Raji (cell line): Measurements from ENCODE around the gene MYO1D.

ENCODE experiments used
- POLR2A ChIP-seq: IDR thresholded peaks from 2 replicates; pipeline ENCODE4 v1.6.1; 2011; ENCODE audit warnings: low read depth, low read length, control low read depth; ENCODE audit not compliant: insufficient read depth

The MYO1D gene

DNA sequence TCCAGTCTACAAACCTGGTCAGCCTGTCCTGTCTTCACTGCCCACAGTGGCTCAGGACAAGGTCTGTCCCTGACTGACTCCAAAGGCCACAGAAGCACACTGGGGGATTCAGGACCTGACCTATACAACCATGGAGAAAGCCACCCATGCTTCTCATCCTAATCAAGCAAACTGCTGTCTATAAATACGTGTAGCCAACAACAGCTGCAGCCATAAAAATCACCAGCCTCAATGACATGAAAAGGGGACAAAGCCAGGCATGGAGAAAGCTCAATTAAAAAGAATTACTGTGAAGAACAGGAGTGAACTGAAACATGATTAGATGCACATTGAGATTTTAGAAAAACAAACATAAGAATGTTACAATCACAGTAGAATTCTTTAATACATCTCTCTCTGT, 220.0 kb downstream of the MYO1D start:
- no peak for TF ChIP-seq POLR2A

DNA sequence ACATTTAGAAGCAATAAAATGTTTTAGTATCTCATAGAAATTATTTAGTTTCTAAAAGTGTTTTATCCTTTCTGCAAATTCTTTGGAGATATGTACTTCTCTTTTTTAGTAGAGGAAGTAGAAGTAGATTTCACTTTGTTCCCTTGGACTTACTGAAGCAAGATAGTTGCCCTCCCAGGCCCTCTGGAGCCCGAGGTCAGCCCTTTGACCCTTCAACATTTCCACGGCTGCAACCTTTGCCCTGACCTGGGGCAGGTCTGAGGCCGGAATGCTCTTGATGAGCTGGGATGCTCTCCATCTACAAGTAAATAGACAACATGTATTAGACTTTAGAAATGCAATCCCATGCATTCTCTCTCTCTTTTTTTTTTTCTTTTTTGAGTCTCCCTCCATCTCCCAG, 222.6 kb downstream of the MYO1D start:
- no peak for TF ChIP-seq POLR2A

DNA sequence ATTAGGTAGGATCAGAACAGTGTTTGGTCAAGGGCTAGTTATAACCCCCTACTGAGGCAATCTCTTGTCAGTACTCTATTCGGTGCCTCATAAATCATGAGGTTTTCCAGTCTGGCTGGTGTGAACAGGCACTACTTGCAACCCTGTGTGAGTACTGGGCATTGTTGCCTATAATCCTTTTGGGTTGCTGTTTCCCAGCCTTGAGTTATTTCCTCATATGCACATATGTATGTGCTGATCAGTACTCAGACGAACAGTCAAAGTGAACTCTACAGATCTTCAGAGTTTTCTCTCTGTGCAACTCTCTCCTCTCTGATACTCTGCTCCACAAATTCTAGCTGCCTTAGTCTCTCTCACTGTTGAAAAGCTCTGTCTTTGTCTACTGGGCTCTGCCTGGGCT, 225.8 kb downstream of the MYO1D start:
- no peak for TF ChIP-seq POLR2A

DNA sequence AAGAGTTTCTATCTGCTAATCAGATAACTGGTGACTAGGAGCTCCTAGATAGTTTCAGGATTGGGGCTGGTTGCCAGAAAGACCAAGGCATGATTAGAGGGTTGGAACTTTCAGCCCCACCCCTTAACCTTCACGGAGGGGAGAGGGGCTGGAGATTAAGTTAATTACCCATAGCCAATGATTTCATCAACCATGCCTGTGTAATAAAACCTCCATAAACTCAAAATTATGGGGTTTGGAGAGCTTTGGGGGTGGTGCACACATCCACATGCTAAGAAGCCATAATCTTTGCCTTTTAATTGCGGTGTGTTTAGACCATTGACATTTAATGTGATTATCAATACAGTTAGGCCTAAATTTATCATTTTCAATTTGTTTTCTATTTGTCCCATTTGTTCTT, 228.5 kb downstream of the MYO1D start:
- no peak for TF ChIP-seq POLR2A

DNA sequence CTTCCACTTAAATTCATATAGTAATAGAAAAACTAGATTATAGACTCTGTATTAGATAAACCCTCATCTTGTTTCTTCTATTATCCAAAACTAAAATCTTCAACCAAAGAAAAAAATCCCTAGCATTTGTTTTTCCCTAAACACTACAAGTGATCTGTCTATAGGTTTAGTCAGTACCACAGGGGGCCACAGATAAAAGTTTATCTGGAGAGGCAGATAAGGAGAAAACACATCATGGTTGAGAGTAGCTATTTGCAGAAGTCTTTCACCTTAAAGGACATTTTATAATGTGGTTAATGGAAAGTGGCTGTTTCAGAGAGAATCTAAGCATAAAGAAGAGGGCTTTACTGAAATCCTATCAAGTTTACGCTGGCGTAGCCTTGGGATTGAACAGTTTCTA, 230.0 kb downstream of the MYO1D start:
- TF ChIP-seq POLR2A, result no peak

DNA sequence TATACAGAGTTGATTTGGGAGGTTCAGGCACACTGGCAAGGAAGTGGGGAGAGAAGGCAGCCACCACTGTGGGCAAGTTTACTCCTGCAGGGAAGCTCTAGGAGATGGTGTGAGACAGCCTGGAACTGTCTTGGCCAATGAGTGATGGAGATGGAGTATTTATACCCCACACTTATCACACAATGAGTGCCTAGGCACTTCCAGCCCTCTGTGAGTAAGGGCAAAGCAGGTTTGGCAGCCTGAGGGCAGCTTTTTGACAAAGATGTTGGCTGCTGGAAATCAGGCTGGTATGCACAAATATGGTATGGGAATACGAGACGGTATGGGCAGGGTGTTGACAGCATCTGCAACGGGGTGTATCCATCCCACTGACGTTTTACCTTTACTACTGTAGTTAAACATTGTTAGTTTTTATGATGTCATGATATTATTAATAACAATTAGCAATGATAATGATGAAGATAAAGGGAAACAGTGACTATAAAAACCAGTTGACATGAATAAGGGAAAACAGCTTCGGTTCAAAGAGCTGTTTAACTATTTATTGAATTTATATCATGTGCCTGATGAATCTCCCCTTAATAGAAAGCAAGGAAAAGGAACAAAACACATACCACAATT, 240.2 kb downstream of the MYO1D start:
- no peak for TF ChIP-seq POLR2A

DNA sequence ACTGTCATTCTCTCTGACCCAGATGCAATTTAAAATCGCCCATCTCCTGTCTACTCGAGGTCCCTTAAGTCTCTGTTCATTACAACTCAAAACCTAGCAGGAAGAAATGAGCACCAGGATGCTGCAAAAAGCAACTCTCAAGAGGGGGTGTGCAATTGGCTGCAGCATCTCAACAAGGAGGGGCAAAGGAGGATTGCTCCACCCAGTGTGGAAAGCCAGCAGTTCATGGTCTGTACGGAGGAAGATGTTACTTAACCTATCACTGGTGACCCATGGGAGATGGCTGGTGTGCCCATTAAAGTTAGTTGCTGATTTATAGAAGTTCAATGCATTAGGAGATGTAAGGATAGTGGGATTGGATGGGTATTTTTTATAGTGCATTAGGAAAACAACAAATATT, 242.8 kb downstream of the MYO1D start:
- TF ChIP-seq POLR2A, result no peak

DNA sequence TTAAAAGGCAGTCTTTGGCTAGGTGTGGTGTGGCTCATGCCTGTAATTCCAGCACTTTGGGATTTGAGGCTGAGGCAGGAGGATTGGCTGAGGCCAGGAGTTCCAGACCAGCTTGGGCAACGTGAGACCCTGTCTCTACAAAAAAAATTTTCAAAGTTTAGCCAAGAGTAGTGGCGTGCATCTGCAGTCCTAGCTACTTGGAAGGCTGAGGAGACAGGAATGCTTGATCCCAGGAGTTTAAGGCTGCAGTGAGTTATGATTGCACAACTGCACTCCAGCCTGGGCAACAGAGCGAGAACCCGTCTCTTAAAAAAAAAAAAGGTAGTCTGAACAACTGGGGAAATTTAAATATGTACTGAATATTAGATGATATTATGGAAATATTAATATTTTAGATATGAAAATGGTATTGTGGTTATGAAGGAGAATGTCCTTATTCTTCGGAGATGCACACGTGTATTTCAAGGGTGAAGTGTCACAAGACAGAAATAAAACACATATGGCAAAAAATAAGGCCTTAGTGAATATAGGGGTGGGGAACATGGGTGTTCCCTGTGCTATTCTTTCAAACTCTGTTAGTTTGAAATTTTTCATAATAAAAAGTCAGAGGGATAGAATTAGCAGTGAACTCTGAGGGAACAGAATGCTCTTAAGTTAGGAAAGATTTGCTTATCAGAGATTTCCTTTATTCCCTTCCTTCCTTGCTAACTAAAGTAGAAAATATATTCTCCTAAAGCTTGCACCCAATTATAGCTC, 245.4 kb downstream of the MYO1D start:
- no peak for TF ChIP-seq POLR2A

DNA sequence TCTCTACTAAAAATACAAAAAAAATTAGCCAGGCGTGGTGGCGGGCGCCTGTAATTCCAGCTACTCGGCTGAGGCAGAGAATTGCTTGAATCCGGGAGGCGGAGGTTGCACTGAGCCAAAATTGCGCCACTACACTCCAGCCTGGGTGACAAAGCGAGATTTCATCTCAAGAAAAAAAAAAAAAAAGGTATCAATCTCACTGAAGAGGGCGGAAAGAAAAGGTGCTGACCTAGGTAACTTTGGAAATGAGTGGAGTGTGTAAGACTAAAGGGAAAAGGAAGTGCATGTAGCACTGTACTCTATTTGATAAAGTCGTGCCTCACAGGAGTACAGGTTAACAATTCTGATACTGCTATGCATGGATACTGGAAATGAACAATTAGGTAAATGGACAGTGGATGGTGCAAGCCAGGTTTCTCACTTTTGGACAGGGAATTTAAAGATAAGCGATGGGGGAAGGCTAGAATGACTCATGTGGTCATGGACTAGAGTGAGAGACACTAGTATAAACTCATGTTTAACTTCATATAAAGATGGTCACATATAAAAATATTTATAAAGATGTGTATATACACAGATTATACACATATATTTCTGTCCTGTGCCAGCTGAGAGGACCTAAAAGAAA, 247.2 kb downstream of the MYO1D start:
- no peak for TF ChIP-seq POLR2A

DNA sequence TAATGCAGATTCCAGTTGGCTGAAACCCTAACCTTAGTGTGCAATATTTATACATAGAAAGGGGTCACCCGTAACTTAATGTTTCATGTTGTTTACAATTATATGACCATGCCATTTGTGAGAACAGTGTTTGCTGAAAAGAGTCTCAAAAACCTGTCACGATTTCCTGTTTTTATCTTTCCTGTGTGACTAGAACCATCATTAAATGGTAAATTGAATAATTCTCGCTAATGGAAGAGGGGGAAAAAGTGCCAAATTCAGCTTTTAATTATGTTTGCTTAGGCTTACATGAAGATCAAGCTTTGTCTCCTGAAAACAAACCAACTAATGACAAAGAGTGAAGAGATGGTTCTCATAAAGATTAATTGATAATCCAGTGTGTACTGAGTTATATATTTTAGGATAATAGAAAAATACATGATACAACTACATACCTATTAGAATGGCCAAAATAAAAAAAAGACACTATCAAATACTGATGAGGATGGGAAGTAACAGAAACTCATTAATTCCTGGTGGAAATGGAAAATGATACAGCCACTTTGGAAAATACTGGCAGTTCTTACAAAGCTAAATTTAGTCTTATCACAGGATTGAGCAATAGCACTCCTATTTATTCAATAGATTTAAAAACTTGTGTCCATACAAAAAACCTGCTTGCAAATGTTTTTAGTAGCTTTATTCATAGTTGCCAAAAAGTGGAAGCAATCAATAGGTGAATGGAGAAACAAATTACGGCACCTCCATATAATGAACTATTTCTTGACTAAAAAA, 248.5 kb downstream of the MYO1D start:
- no peak for TF ChIP-seq POLR2A

DNA sequence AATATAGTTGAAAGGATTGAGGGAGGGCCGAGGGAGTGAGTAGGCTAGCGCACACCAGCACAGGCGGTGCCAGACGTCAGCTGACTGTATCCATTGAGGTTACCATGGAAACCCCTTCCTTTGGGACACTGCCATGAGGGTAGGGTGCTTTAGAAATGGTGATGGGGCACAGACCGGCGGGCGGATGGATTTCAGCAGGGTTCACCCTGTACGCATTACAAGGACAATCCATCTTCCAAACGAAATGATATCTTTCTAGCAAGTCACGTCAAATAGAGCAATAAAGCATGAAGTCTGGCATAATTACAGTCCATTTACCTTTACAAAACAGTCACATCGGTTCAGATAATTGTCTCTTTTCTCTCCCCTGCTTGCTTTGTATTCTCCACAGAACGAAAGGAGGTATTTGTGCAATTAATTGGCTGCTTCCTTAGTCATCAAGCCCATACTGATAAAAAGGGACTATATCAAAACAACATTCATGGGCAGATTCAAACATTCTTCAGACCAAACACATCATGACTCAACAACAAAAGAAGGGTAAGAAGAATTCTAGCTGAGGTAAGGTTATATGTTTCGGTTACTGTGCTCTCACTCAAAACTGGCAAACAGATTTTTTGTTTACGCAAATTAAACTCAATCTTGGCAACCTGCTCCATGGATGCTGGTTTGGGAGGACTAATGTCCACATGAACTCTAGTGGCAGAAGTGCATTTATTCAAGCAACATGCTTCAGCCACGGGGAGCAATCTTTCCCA, 249.5 kb downstream of the MYO1D start:
- no peak for TF ChIP-seq POLR2A

DNA sequence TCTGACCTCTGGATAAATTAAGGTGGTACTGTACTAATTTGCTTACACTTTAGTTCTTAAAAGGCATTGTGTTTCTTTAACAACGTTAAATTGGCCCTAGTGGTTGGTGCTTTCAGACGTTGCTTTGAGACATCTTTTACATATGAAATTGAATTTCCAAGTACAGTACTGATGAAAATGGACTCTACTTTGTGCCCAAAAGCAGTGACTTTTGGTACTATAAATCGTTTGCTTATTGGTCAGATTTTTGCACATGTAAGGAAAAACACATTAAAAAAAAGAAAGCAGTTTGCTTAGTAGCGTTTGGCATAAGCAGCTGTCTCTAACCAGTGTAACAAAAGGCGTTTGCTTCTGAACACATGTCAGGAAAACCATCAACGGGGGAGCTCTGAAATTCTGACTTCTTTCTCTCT, 250.5 kb downstream of the MYO1D start:
- no peak for TF ChIP-seq POLR2A

DNA sequence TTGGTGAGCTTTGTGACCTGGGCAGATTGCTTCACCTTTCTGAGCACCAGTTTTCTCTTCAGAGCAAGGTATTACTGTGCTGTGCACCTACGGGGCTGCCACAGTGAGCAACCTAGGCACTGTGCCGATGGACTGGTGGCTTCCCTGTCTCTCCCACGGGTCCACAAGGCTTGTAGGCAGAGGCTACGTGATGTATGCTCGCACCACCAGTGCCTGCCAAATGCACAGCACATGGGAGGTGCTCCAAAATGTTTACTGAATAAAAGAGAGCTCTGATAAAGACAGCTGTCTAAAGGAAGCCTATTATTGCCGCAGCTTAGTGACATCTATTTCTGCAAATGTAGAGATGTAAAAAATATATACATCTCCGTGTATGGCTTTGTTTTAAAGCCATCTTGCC, 251.0 kb downstream of the MYO1D start:
- no peak for TF ChIP-seq POLR2A

DNA sequence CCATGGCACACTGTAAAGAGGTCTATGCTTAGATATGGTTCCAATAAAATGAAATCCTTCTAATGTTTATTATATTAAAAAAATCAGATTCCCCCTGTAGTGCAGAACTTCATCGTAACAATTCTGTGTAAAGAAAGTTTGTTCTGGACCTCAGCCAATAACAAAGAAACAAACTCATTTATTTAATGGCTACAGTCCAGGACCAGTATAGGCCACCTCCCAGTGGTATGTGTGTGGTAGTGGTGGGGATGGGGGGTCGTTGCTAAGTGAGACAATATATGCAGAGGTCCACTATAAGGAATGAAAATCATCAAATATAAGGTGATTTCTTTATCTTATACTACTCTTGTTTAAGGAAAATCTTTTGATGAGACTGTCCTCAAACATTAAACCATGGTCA, 253.7 kb downstream of the MYO1D start:
- TF ChIP-seq POLR2A, result no peak

DNA sequence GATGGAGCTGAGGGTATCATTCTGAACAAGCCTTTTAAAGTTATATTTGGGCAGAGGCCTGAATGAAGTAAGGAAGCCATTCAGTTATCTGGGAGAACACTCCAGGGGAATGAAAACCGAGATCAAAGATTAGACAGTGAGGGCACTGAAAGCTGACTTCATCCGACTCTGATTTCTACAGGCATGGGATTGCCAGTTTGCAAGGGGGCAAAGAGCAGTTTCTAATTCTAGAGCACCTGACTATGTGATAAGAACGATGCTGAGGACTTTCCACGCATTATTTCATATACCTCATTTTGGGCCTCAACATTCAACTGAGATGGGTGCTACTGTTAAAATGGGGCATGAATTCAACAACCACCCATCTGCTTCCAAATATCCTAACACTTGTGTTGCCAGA, 254.4 kb downstream of the MYO1D start:
- TF ChIP-seq POLR2A, result no peak

DNA sequence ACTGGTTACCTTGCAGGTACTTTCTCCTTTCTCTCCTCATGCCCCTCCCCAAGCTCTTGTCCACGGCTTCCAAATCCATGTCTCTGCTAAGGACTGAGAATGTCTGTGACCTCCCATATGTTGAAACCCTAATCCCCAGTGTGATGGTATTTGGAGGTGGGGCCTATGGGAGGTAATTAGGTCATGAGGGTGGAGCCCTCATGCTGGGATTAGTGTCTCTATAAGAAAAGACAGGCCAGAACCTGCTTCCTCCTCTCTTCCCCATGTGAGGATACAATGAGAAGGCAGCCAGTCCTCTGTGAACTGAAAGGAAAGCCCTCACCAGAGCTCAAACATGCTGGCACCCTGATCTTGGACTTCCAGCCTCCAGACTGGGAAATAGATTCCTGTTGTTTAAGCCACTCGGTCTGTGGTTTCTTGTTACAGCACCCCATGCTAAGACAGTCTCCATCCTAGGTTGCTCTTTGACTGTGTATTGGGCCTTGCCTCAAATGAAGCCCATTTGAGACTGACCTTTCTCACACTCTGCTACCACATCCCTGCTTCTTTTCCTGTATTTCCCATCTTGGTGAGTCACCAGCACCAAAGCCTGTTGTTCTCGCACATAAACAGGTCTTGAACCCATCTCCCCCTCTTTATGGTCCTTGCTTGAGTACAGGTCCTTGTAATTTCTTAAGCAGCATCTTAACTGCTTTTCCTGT, 255.2 kb downstream of the MYO1D start:
- TF ChIP-seq POLR2A, result no peak
